H1 (cell line): ENCODE data around the gene ARMC6. TPM values are rescaled to one million over a fixed set of nuclear protein-coding genes. Genes with fewer than 3 reads are reported as not detected.

Source experiments
- CHD2 ChIP-seq: IDR thresholded peaks from 2 replicates; pipeline ENCODE4 v1.6.1; 2012; ENCODE audit warnings: low read length, improper control_type of control experiment
- E2F6 ChIP-seq: IDR thresholded peaks from 2 replicates; pipeline ENCODE4 v1.6.1; 2012; ENCODE audit warnings: inconsistent platforms
- GABPA ChIP-seq: IDR thresholded peaks from 2 replicates; pipeline ENCODE4 v1.6.1; 2011; ENCODE audit warnings: mild to moderate bottlenecking, low read length, moderate library complexity, borderline replicate concordance; ENCODE audit not compliant: insufficient read depth
- POLR2AphosphoS5 ChIP-seq: IDR thresholded peaks from 2 replicates; pipeline ENCODE4 v1.6.1; 2011; ENCODE audit warnings: low read depth, low read length
- POU5F1 ChIP-seq: IDR thresholded peaks from 2 replicates; pipeline ENCODE4 v1.6.1; 2011; ENCODE audit warnings: low read depth, mild to moderate bottlenecking, low read length, moderate library complexity
- SP2 ChIP-seq: IDR thresholded peaks from 2 replicates; pipeline ENCODE4 v1.6.1; 2012; ENCODE audit warnings: mild to moderate bottlenecking, low read length, inconsistent platforms
- polyA plus RNA-seq, 7 experiments: library from polyadenylated mRNA; depleted of rRNA in 3 of 7; stranded (reverse) in 5 of 7; unstranded in 2 of 7; fragments of >200 nt in 5 of 7; fragments of 200-250 nt in 2 of 7; gene quantifications; 1 replicate in 5 of 7; 2 replicates in 1 of 7; 4 replicates in 1 of 7; pipeline versions ENCODE4 v1.2.1 to v1.2.3, GENCODE V29; 2011 to 2013; ENCODE audit warnings: missing spikeins in 2 of 7, mixed read lengths in 2 of 7
- total RNA-seq: library from RNA; stranded (reverse); fragmentation: NEBNext Ultra II Directional; extraction: Animal tissue kit (Norgen Biotek cat#: 25700); gene quantifications from 2 replicates; pipeline ENCODE4 v1.2.1, GENCODE V29; 2021
- TF ChIP-seq, protein P1 (sequence below): fragments of 300-600 bp; sonication (generic); IDR thresholded peaks from 2 replicates; pipeline ENCODE4 v1.7.1; 2012; ENCODE audit warnings: low read length, moderate library complexity, mild to moderate bottlenecking, inconsistent platforms; ENCODE audit not compliant: insufficient replicate concordance

ARMC6 gene
- total and polyA plus RNA-seq, 2 of the 8 experiments (the other 6 are each of a cell fraction or from before 2014, with no cell fraction given), result 67.1 to 68.3 TPM

- TF ChIP-seq E2F6 (no peak), SP2 (no peak), POU5F1 (no peak), GABPA (no peak), CHD2 (no peak), POLR2AphosphoS5 (no peak)
- TF ChIP-seq, protein P1, sequence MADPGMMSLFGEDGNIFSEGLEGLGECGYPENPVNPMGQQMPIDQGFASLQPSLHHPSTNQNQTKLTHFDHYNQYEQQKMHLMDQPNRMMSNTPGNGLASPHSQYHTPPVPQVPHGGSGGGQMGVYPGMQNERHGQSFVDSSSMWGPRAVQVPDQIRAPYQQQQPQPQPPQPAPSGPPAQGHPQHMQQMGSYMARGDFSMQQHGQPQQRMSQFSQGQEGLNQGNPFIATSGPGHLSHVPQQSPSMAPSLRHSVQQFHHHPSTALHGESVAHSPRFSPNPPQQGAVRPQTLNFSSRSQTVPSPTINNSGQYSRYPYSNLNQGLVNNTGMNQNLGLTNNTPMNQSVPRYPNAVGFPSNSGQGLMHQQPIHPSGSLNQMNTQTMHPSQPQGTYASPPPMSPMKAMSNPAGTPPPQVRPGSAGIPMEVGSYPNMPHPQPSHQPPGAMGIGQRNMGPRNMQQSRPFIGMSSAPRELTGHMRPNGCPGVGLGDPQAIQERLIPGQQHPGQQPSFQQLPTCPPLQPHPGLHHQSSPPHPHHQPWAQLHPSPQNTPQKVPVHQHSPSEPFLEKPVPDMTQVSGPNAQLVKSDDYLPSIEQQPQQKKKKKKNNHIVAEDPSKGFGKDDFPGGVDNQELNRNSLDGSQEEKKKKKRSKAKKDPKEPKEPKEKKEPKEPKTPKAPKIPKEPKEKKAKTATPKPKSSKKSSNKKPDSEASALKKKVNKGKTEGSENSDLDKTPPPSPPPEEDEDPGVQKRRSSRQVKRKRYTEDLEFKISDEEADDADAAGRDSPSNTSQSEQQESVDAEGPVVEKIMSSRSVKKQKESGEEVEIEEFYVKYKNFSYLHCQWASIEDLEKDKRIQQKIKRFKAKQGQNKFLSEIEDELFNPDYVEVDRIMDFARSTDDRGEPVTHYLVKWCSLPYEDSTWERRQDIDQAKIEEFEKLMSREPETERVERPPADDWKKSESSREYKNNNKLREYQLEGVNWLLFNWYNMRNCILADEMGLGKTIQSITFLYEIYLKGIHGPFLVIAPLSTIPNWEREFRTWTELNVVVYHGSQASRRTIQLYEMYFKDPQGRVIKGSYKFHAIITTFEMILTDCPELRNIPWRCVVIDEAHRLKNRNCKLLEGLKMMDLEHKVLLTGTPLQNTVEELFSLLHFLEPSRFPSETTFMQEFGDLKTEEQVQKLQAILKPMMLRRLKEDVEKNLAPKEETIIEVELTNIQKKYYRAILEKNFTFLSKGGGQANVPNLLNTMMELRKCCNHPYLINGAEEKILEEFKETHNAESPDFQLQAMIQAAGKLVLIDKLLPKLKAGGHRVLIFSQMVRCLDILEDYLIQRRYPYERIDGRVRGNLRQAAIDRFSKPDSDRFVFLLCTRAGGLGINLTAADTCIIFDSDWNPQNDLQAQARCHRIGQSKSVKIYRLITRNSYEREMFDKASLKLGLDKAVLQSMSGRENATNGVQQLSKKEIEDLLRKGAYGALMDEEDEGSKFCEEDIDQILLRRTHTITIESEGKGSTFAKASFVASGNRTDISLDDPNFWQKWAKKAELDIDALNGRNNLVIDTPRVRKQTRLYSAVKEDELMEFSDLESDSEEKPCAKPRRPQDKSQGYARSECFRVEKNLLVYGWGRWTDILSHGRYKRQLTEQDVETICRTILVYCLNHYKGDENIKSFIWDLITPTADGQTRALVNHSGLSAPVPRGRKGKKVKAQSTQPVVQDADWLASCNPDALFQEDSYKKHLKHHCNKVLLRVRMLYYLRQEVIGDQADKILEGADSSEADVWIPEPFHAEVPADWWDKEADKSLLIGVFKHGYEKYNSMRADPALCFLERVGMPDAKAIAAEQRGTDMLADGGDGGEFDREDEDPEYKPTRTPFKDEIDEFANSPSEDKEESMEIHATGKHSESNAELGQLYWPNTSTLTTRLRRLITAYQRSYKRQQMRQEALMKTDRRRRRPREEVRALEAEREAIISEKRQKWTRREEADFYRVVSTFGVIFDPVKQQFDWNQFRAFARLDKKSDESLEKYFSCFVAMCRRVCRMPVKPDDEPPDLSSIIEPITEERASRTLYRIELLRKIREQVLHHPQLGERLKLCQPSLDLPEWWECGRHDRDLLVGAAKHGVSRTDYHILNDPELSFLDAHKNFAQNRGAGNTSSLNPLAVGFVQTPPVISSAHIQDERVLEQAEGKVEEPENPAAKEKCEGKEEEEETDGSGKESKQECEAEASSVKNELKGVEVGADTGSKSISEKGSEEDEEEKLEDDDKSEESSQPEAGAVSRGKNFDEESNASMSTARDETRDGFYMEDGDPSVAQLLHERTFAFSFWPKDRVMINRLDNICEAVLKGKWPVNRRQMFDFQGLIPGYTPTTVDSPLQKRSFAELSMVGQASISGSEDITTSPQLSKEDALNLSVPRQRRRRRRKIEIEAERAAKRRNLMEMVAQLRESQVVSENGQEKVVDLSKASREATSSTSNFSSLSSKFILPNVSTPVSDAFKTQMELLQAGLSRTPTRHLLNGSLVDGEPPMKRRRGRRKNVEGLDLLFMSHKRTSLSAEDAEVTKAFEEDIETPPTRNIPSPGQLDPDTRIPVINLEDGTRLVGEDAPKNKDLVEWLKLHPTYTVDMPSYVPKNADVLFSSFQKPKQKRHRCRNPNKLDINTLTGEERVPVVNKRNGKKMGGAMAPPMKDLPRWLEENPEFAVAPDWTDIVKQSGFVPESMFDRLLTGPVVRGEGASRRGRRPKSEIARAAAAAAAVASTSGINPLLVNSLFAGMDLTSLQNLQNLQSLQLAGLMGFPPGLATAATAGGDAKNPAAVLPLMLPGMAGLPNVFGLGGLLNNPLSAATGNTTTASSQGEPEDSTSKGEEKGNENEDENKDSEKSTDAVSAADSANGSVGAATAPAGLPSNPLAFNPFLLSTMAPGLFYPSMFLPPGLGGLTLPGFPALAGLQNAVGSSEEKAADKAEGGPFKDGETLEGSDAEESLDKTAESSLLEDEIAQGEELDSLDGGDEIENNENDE, result no peak
These were observed 45.4 kb downstream of the ARMC6 start (continued) for GRCh38 chr19:19078801-19079200.
